ENCODE data around the gene ANP32E.

- TF ChIP-seq RAD21 (IDR thresholded peaks at IDR 0.05; ENCODE audit: low read depth) = no peak
- no peak for TF ChIP-seq EP300 (IDR thresholded peaks at IDR 0.05; ENCODE audit: borderline replicate concordance)
- no peak for TF ChIP-seq TAF1 (IDR thresholded peaks at IDR 0.05; ENCODE audit: low read depth)
- TF ChIP-seq TEAD4 (IDR thresholded peaks at IDR 0.05) = no peak
- no peak for TF ChIP-seq MAX (IDR thresholded peaks at IDR 0.05)
- no peak for TF ChIP-seq ZBTB7A (IDR thresholded peaks at IDR 0.05; ENCODE audit: low read depth)
- TF ChIP-seq TCF12 (IDR thresholded peaks at IDR 0.05; ENCODE audit: low read depth) = no peak
- no peak for TF ChIP-seq YY1 (IDR thresholded peaks at IDR 0.05; ENCODE audit: low read depth)
- TF ChIP-seq EGR1 (IDR thresholded peaks at IDR 0.05) = no peak
These were observed 39.5 kb downstream of the ANP32E start for GRCh38 chr1:150196417-150196816.
